Stimulated activated CD8-positive, alpha-beta memory T cell treated with anti-CD3 and anti-CD28 coated beads, Interleukin-7, amount 100 ng/mL, for 24 hours (primary cell): ENCODE measurements around the gene SLC2A13.
"Not testable (repeated sequence)": the region's sequence is repeated elsewhere in the genome, so short reads cannot be mapped to it uniquely, and the experiment has no call there.

Experiments
- DNase-seq: peaks from one replicate; pipeline ENCODE4 v3.0.0-alpha.2; 2020; ENCODE audit warnings: low read depth

Gene SLC2A13

GRCh38 chr12:39746151-39746550 lies 359.7 kb downstream of the SLC2A13 start:
- DNase-seq, result not testable (repeated sequence)

GRCh38 chr12:39743655-39744054 lies 362.2 kb downstream of the SLC2A13 start:
- DNase-seq, result no peak

- DNase-seq, result no peak
Measured at GRCh38 chr12:39736406-39736805, 369.5 kb downstream of the SLC2A13 start.

- DNase-seq, result no peak
Measured at GRCh38 chr12:39723831-39724230, 382.1 kb downstream of the SLC2A13 start.

- no peak for DNase-seq
Measured at GRCh38 chr12:39722504-39722903, 383.4 kb downstream of the SLC2A13 start.

GRCh38 chr12:39713552-39713951 lies 392.3 kb downstream of the SLC2A13 start:
- no peak for DNase-seq

- DNase-seq, result no peak
Measured at GRCh38 chr12:39712334-39712733, 393.5 kb downstream of the SLC2A13 start.
